ENCODE measurements around the gene PPP1R26. TPM values are rescaled to one million over a fixed set of nuclear protein-coding genes. Genes with fewer than 3 reads are reported as not detected.

The PPP1R26 gene
- total RNA-seq, 1 experiment from 2014 or later: 32.0 TPM

DNA sequence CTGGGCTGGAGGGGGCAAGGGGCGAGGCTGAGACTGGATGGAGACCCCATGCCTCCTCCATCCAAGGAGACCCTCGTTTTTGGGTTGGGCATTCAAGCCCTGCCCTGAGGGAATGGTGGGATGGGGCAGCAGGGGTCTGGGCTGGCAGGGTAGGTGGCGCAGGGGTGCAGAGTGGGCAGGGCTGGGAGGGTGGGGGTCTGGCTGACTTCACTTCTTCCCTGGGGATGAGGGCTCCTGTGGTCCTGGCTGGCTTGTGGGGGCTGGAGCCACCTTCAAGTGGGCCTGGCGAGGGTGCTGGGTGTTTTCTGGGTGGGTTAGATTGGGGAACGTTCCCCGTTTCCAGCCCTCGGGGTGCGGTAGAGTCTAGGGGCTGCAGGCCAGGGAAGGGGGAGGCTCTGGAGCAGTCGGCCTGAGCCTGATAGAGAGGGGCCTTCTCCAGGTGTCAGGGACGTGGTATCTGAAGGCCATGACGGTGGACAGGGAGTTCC lies 42.1 kb downstream of the PPP1R26 start:
- TF ChIP-seq CBX3 (IDR thresholded peaks at IDR 0.05; ENCODE audit: low read depth): no peak
- TF ChIP-seq ELF1 (IDR thresholded peaks at IDR 0.05; ENCODE audit: borderline replicate concordance, low read depth): no peak
- TF ChIP-seq, protein P1, sequence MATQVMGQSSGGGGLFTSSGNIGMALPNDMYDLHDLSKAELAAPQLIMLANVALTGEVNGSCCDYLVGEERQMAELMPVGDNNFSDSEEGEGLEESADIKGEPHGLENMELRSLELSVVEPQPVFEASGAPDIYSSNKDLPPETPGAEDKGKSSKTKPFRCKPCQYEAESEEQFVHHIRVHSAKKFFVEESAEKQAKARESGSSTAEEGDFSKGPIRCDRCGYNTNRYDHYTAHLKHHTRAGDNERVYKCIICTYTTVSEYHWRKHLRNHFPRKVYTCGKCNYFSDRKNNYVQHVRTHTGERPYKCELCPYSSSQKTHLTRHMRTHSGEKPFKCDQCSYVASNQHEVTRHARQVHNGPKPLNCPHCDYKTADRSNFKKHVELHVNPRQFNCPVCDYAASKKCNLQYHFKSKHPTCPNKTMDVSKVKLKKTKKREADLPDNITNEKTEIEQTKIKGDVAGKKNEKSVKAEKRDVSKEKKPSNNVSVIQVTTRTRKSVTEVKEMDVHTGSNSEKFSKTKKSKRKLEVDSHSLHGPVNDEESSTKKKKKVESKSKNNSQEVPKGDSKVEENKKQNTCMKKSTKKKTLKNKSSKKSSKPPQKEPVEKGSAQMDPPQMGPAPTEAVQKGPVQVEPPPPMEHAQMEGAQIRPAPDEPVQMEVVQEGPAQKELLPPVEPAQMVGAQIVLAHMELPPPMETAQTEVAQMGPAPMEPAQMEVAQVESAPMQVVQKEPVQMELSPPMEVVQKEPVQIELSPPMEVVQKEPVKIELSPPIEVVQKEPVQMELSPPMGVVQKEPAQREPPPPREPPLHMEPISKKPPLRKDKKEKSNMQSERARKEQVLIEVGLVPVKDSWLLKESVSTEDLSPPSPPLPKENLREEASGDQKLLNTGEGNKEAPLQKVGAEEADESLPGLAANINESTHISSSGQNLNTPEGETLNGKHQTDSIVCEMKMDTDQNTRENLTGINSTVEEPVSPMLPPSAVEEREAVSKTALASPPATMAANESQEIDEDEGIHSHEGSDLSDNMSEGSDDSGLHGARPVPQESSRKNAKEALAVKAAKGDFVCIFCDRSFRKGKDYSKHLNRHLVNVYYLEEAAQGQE (IDR thresholded peaks at IDR 0.05; ENCODE audit: low read depth): no peak
- TF ChIP-seq FOSL1 (IDR thresholded peaks at IDR 0.05; ENCODE audit: low read depth): no peak
- TF ChIP-seq TCF7L2 (IDR thresholded peaks at IDR 0.05; ENCODE audit: borderline replicate concordance, extremely low read depth, insufficient read depth, insufficient read length): no peak
- no peak for TF ChIP-seq SRF (IDR thresholded peaks at IDR 0.05; ENCODE audit: low read depth)
- no peak for TF ChIP-seq EGR1 (IDR thresholded peaks at IDR 0.05; ENCODE audit: low read depth)
- TF ChIP-seq RAD21 (IDR thresholded peaks at IDR 0.05; ENCODE audit: low read depth): no peak
- no peak for TF ChIP-seq SP1 (IDR thresholded peaks at IDR 0.05; ENCODE audit: low read depth)
- TF ChIP-seq CEBPB (IDR thresholded peaks at IDR 0.05; ENCODE audit: low read depth): no peak
- TF ChIP-seq, protein P2, sequence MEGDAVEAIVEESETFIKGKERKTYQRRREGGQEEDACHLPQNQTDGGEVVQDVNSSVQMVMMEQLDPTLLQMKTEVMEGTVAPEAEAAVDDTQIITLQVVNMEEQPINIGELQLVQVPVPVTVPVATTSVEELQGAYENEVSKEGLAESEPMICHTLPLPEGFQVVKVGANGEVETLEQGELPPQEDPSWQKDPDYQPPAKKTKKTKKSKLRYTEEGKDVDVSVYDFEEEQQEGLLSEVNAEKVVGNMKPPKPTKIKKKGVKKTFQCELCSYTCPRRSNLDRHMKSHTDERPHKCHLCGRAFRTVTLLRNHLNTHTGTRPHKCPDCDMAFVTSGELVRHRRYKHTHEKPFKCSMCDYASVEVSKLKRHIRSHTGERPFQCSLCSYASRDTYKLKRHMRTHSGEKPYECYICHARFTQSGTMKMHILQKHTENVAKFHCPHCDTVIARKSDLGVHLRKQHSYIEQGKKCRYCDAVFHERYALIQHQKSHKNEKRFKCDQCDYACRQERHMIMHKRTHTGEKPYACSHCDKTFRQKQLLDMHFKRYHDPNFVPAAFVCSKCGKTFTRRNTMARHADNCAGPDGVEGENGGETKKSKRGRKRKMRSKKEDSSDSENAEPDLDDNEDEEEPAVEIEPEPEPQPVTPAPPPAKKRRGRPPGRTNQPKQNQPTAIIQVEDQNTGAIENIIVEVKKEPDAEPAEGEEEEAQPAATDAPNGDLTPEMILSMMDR (IDR thresholded peaks at IDR 0.05 in 2 of 3, conservative IDR thresholded peaks at IDR 0.05 in 1 of 3; ENCODE audit: borderline replicate concordance in 1 of 3, insufficient read depth in 1 of 3, low read depth in 2 of 3, low read length in 2 of 3): no peak
- TF ChIP-seq, protein P3, sequence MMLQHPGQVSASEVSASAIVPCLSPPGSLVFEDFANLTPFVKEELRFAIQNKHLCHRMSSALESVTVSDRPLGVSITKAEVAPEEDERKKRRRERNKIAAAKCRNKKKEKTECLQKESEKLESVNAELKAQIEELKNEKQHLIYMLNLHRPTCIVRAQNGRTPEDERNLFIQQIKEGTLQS (IDR thresholded peaks at IDR 0.05): no peak
- TF ChIP-seq EZH2 (IDR thresholded peaks at IDR 0.05): no peak
- TF ChIP-seq, protein P4, sequence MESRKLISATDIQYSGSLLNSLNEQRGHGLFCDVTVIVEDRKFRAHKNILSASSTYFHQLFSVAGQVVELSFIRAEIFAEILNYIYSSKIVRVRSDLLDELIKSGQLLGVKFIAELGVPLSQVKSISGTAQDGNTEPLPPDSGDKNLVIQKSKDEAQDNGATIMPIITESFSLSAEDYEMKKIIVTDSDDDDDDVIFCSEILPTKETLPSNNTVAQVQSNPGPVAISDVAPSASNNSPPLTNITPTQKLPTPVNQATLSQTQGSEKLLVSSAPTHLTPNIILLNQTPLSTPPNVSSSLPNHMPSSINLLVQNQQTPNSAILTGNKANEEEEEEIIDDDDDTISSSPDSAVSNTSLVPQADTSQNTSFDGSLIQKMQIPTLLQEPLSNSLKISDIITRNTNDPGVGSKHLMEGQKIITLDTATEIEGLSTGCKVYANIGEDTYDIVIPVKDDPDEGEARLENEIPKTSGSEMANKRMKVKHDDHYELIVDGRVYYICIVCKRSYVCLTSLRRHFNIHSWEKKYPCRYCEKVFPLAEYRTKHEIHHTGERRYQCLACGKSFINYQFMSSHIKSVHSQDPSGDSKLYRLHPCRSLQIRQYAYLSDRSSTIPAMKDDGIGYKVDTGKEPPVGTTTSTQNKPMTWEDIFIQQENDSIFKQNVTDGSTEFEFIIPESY (IDR thresholded peaks at IDR 0.05; ENCODE audit: extremely low read depth, insufficient replicate concordance, low read length): no peak
- no peak for TF ChIP-seq YY1 (IDR thresholded peaks at IDR 0.05; ENCODE audit: extremely low read depth, insufficient replicate concordance, low read depth, low read length)
- no peak for TF ChIP-seq JUND (IDR thresholded peaks at IDR 0.05)
- TF ChIP-seq POLR2AphosphoS5 (IDR thresholded peaks at IDR 0.05; ENCODE audit: low read depth, low read length): no peak
- no peak for TF ChIP-seq SIN3A (IDR thresholded peaks at IDR 0.05; ENCODE audit: low read depth)
- no peak for TF ChIP-seq ZNF274 (IDR thresholded peaks at IDR 0.05; ENCODE audit: low read depth, low read length)
- Histone ChIP-seq H3K4me3 (replicated peaks in 1 of 2; ENCODE audit: low read depth in 1 of 2, low read length in 2 of 2) (no peak overlapping the region), H3K4me2 (ENCODE audit: low read length) (no peak overlapping the region), H3K79me2 (ENCODE audit: insufficient read depth, low read length) (no peaks in the 10 kb centered on the region), H4K20me1 (ENCODE audit: insufficient read depth) (no peaks in the 10 kb centered on the region), H3K27me3 (ENCODE audit: insufficient read depth, low read length) (no peaks in the 10 kb centered on the region), H3K9me3 (ENCODE audit: control insufficient read depth in 1 of 2, insufficient read depth in 1 of 2, low read depth in 1 of 2, low read length in 2 of 2) (no peaks in the 10 kb centered on the region), H3K9ac (ENCODE audit: low read length) (no peak overlapping the region), H3K4me1 (ENCODE audit: control insufficient read depth in 1 of 2, insufficient read depth in 2 of 2, low read length in 2 of 2) (peaks cover 0 to 3% of the 10 kb centered on the region in 2 experiments; a peak in 2 of 4 replicates), H2AFZ (ENCODE audit: low read depth, low read length, poor library complexity, severe bottlenecking) (no peak overlapping the region), H3K9me2 (ENCODE audit: insufficient read depth) (no peaks in the 10 kb centered on the region), H3K36me3 (ENCODE audit: control insufficient read depth in 1 of 2, insufficient read depth in 2 of 2, low read length in 2 of 2) (no peaks in the 10 kb centered on the region), H3K27ac (ENCODE audit: low read depth, low read length) (no peak overlapping the region)
- POLR2A ChIA-PET: no interaction called here
- no peak for DNase-seq (ENCODE audit: low read depth, low spot score)
- CTCF ChIA-PET: no interaction called here
- no TSS peak for BruUV-seq (replicated peaks)
- RAD21 ChIA-PET (ENCODE audit: low non-redundant PET in 1 of 2, low total read pairs in 2 of 2, uncharacterized antibody in 2 of 2, unreplicated experiment in 2 of 2): no interaction called here
- no peak for ATAC-seq
- intact Hi-C loops (cut with micrococcal nuclease): no loop called here

All from HCT116 (cell line).